Activated CD4-positive, CD25-positive, alpha-beta regulatory T cell treated with anti-CD3 and anti-CD28 coated beads, Interleukin-2, amount 50 U/mL, for 24 hours (primary cell): Measurements from ENCODE around the gene VSTM2L.
"Not testable (repeated sequence)": the region's sequence is repeated elsewhere in the genome, so short reads cannot be mapped to it uniquely, and the experiment has no call there.

Experiments
- ATAC-seq, 2 donors: fragments of 150-1000 bp; cut with Tn5 transposase; one replicate each; pipeline ENCODE4 v1.10.0; 2021; ENCODE audit warnings: mild to moderate bottlenecking in 1 of 2, moderate library complexity in 1 of 2

The VSTM2L gene

DNA sequence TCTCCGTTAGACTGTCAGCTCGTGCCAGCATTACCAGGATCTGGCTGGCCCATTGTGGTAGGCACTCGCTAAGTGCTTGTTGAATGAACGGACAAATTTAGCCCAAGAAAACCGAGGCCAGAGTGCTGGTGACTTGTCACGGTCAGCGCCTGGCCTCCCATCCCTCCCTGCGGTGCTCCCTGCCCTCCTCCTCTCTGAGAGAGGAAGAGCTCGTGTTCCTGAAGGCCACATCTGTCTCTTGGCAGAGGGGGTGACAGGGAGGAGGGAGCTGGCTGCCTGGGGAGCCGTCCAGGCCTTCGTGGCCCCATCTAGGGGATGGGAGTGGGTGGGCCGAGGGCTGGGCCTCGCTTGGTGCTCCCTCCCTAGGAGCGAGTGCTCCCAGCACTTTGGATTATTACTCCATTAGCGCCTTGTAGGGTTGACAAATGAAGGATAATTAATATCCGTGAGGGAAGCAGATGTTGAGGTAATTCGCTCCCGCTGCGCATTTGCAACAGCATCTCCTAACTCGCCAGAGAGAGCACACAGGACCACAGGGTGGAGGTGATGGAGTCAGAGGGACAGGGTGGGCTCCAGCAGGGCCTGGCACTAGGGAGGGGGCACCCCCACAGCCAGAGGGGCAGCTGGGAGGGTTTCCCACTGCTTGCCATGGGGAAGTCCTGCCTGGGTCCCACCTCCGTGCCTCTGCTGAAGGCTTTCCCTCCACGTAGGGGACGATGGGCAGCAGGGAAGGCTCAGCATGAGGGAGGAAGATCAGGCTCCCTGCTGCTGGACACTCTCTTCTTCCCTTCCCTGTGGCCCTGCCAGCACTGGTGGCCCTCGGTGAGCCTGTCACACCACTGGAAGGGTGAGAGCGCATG lies 37.0 kb downstream of the VSTM2L start:
- ATAC-seq: no peak

GRCh38 chr20:37940858-37941257 lies 37.9 kb downstream of the VSTM2L start:
- no peak for ATAC-seq

GRCh38 chr20:37941332-37941731 lies 38.4 kb downstream of the VSTM2L start:
- ATAC-seq: no peak

GRCh38 chr20:37941992-37942391 lies 39.1 kb downstream of the VSTM2L start:
- no peak for ATAC-seq

GRCh38 chr20:37943033-37943432 lies 40.1 kb downstream of the VSTM2L start:
- ATAC-seq: no peak

- ATAC-seq: no peak
These were observed 40.9 kb downstream of the VSTM2L start for GRCh38 chr20:37943501-37944455.

- ATAC-seq: no peak
These were observed 41.6 kb downstream of the VSTM2L start for GRCh38 chr20:37944456-37944981.

DNA sequence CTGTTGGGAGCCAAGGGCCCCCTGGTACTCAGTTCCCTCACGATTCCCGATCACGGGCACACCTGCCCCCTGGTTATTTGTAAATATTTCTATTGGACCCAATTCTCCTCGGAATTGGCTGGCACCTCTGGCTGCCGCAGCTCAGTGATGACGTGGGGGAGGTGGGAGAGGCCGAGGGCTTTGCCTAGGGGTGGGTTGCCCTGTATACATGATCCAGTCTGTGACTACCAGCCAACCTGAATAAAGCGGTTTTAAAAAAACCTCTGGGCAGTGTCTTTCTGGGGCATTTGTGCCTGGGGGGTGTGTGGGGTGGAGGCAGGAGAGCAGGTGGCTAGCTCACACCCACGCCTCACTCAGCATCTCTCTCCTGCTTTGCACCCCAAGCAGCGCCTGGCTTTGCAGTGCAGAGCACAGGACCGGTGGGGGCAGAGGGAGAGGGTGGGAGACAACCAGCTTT lies 42.2 kb downstream of the VSTM2L start:
- ATAC-seq: no peak

DNA sequence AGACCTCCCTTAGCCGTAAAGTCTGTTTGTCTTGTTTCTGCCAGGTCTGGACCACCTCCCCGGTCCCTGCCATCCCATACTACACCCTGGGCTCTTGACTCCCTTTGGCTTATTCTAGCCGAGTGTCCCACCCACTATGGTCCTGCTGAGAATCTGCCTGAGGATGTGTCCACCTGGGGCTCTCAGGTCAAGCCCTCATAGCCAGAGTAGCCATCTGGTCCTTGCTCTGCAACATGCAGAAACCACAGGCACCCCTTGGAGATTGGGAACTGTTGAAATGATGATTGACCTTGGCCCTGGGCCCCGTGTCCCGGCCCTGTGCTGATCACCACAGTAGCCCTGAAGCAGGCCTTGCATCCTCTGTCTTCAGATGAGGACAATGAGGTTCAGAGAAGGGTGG lies 44.0 kb downstream of the VSTM2L start:
- no peak for ATAC-seq

DNA sequence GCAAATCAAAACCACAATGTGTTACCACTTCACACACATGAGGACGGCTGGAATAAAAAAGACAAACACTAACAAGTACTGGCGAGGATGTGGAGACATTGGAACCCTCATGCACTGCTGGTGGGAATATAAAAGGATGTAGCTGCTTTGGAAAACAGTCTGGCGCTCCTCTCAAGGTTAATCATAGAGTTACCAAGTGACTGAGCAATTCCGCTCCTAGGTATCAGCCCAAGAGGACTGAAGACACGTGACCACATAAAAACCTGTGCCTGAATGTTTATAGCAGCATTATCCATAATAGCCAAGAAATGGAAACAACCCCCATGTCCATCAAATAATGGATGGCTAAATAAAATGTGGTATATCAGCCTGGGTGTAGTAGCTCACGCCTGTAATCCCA lies 45.0 kb downstream of the VSTM2L start:
- ATAC-seq: no peak

DNA sequence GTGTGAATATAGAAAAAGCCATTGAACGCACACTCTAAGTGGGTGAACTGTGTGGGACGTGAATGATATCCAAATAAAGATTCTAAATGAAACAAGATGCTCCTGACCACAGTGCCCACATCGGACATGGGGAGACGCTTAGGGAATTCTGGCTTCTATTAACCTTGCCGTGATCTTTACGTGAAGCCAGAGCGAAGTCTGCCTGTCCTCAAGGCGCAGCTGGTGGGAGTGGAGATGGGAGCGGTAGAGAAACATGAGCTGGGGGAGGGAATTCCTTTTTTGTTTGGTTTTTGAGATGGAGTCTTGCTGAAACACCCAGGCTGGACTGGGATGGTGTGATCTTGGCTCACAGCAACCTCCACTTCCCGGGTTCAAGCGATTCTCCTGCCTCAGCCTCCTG lies 46.0 kb downstream of the VSTM2L start:
- no peak for ATAC-seq

DNA sequence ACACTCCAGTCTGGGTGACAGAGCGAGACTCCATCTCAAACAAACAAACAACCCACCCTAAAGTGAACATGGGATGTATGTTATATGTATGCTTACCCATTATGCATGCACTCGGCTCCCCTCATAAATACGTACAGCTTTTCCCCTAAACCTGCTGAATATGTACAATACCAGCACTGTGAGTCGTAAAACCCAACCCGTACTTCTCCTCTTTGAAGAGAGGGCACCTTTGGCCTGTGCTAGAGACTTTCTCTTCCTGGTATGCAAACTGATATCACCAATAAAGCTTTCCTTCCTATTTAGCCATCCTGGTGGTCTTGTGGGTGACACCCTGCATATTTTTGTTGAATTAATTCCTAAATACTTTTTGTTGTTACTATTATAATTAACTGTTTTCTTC lies 51.3 kb downstream of the VSTM2L start:
- ATAC-seq: no peak

DNA sequence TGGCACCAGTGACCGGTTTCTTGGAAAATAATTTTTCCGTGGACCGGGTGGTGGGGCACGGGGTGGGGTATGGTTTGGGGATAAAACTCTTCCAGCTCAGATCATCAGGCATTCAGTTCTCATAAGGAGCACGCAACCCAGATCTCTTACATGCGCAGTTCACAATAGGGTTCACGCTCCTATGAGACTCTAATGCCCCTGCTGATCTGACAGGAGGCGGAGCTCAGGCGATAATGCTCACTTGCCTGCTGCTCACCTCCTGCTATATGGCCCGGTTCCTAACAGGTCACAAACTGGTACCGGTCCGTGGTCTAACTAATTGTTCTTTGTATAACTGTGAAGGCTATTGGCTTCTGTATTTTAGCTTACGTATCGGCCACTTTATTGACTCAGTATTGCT lies 51.7 kb downstream of the VSTM2L start:
- no peak for ATAC-seq

DNA sequence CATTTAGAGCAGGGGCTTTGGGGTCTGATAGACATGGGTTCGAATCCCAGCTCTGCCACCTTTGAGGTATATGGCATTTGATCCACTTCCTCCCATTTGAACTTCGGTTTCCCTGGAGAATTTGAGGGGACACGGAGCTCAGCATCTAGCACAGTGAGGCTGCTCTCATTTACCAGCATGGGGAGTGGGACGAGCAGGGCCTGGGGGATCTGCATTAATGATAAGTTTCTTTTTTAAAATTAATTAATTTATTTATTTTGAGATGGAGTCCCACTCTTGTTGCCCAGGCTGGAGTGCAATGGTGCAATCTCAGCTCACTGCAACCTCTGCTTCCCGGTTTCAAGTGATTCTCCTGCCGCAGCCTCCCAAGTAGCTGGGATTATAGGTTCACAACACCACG lies 52.6 kb downstream of the VSTM2L start:
- ATAC-seq: no peak

- no peak for ATAC-seq
These were observed 53.2 kb downstream of the VSTM2L start for GRCh38 chr20:37956107-37956585.

GRCh38 chr20:37958856-37959520 lies 56.1 kb downstream of the VSTM2L start:
- no peak for ATAC-seq

- no peak for ATAC-seq
These were observed 58.1 kb downstream of the VSTM2L start for GRCh38 chr20:37961066-37961465.

DNA sequence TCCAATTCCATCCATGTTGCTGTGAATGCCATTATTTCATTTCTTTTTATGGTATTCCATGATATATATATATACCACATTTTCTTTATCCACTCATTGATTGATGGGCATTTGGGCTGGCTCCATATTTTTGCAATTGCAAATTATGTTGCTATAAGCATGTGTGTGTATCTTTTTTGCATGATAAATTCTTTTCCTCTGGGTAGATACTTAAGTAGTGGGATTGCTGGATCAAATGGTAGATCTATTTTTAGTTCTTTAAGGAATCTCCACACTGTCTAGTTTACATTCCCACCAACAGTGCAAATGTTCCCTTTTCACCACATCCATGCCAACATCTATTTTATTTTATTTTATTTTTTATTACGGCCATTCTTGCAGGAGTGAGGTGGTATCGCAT lies 60.6 kb downstream of the VSTM2L start:
- not testable (repeated sequence) for ATAC-seq

DNA sequence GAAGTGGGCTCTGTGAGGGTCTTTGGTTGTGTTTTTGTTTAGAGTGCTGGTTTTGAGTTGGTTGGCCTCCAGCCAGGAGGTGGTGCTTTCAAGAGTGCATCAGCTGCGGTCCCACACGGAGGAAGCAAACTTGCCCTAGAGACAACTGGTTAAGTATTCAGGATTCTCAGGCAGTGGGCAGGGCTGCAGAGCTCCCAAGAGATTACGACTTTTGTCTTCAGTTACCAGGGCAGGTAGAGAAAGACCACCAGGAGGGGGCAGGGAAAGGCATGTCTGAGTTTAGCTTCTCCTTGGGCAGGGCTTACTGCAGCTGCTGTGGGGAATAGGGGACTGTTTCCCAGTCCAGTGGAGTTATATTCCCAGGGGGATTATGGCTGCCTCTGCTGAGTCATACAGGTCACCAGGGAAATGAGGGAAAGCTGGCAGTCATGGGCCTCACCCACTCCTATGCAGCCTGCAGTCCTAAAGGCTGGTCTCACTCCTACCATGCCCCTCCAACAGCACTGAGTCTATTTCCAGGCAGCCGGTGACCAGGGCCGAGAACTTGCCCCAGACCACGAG lies 66.0 kb downstream of the VSTM2L start:
- no peak for ATAC-seq

DNA sequence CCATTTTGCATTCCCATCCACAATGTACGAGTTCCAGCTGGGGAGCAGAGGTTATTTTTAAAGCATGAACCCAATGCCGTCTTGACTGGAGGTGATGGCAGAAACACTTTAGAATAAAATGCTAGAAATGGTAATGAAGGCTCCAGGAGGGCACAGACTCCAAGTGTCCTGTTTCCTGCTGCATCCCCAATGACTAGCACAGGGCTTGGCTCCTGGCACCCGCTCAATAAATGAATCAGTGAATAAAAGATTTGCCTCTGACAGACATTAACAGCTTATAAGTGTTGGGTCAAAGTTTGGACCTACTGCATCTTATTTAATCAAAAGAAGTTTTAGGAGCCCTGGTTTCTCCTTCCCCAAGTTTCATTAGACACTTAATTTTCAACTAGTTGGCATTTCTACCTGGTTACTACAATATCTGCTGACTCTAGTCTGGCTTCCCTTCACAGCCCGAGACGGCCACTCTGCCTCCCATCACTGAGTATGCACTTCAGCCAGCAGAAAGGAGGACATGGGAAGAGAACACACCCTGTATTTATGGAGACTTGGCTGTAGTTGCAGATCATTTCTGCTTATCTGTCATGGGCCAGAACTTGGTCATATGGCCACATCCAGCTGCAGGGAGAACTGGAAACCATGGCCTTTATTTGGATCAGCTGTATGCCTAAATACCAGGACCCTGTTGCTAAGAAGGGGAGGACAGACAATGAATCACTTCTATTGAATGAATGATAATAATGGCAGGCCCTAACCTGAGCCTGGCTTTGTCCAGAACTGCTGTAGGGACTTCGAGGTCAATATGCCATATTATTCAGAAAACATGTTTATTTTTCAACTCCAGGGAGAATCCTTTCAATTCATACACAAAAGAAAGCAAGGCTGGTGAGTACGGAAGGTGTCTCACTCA lies 67.3 kb downstream of the VSTM2L start:
- ATAC-seq: no peak

- ATAC-seq: no peak
These were observed 67.9 kb downstream of the VSTM2L start for GRCh38 chr20:37970856-37971245.
